Vagina (tissue), 2 donors: Measurements from ENCODE around the gene CCNJ.

Experiments used
- POLR2A ChIP-seq, 2 donors: fragments of 450-650 bp; IDR thresholded peaks; one replicate each; pipeline ENCODE4 v1.6.1; 2017; ENCODE audit warnings: antibody characterized with exemption in 2 of 2, mild to moderate bottlenecking in 2 of 2, moderate library complexity in 2 of 2
- TF ChIP-seq, protein P1 (sequence below), 3 experiments: fragments of 450-650 bp in 2 of 3; fragments of 200-600 bp in 1 of 3; sonication (generic) in 1 of 3; IDR thresholded peaks; one replicate each; pipeline ENCODE4 v1.5.1; 2017 to 2019; ENCODE audit warnings: antibody characterized with exemption in 3 of 3, mild to moderate bottlenecking in 2 of 3, moderate library complexity in 2 of 3

DNA sequence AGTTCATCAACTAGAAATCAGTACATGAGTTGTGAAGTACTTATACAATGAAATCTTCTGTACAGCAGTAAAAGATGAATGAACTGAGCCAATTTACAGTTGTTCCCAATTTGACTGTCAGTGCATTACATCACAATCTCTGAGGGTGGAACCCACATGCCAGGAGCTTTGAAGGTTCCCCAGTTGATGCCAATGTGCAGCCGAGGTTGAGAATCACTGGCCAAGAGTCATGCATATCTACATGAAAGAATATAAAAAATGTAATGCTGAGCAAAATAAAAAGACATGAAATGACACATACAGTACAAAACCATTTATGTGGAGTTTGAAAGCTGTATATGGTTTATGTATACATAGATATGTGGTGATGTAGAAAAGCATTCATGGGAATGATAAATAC, 22.1 kb upstream of the CCNJ start:
- TF ChIP-seq POLR2A (IDR thresholded peaks at IDR 0.05), result no peak
- TF ChIP-seq, protein P1, sequence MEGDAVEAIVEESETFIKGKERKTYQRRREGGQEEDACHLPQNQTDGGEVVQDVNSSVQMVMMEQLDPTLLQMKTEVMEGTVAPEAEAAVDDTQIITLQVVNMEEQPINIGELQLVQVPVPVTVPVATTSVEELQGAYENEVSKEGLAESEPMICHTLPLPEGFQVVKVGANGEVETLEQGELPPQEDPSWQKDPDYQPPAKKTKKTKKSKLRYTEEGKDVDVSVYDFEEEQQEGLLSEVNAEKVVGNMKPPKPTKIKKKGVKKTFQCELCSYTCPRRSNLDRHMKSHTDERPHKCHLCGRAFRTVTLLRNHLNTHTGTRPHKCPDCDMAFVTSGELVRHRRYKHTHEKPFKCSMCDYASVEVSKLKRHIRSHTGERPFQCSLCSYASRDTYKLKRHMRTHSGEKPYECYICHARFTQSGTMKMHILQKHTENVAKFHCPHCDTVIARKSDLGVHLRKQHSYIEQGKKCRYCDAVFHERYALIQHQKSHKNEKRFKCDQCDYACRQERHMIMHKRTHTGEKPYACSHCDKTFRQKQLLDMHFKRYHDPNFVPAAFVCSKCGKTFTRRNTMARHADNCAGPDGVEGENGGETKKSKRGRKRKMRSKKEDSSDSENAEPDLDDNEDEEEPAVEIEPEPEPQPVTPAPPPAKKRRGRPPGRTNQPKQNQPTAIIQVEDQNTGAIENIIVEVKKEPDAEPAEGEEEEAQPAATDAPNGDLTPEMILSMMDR (IDR thresholded peaks at IDR 0.05), result no peak
